Lower leg skin (tissue), 3 donors: ENCODE measurements around the gene ANKRD35.

Experiments
- CTCF ChIP-seq, 3 donors: fragments of 450-650 bp; IDR thresholded peaks; one replicate each; pipeline ENCODE4 v1.5.1; 2016; ENCODE audit warnings: antibody characterized with exemption in 3 of 3, mild to moderate bottlenecking in 3 of 3, moderate library complexity in 2 of 3
- POLR2A ChIP-seq, 2 donors: fragments of 450-650 bp; IDR thresholded peaks; one replicate each; pipeline ENCODE4 v1.6.1; 2016 to 2017; ENCODE audit warnings: antibody characterized with exemption in 2 of 2, mild to moderate bottlenecking in 1 of 2, moderate library complexity in 1 of 2

GRCh38 chr1:145845144-145845513 is 40.5 kb downstream of the ANKRD35 start:
- TF ChIP-seq POLR2A (IDR thresholded peaks at IDR 0.05) (no peak), CTCF (IDR thresholded peaks at IDR 0.05) (no peak)
